GM04504 (cell line): Measurements from ENCODE around the gene KIF6.
"Not testable (repeated sequence)": the region's sequence is repeated elsewhere in the genome, so short reads cannot be mapped to it uniquely, and the experiment has no call there.

Experiments
- DNase-seq: peaks from one replicate; pipeline ENCODE4 v3.0.0-alpha.2; 2012; ENCODE audit warnings: low read depth

KIF6 gene

GRCh38 chr6:39724787-39725631 lies at the start of gene KIF6:
TSS of gene KIF6 (minus strand) at chr6:39725408. CDS start at chr6:39725310, 98 bp downstream.
- peak; percentile 72 for DNase-seq

- no peak for DNase-seq
Observed at GRCh38 chr6:39773782-39774181, 48.6 kb upstream of the KIF6 start.

GRCh38 chr6:39772559-39773273 lies 47.5 kb upstream of the KIF6 start:
- DNase-seq = peak; percentile 58

- no peak for DNase-seq
Observed at GRCh38 chr6:39770446-39770845, 45.2 kb upstream of the KIF6 start.

GRCh38 chr6:39769012-39769411 lies 43.8 kb upstream of the KIF6 start:
- DNase-seq = no peak

- DNase-seq = no peak
Observed at GRCh38 chr6:39765508-39766065, 40.4 kb upstream of the KIF6 start.

- no peak for DNase-seq
Observed at GRCh38 chr6:39760226-39760952, 35.2 kb upstream of the KIF6 start.

GRCh38 chr6:39758905-39759605 lies 33.8 kb upstream of the KIF6 start:
- DNase-seq = no peak

GRCh38 chr6:39756582-39756981 lies 31.4 kb upstream of the KIF6 start:
- DNase-seq = no peak

GRCh38 chr6:39755231-39755630 lies 30.0 kb upstream of the KIF6 start:
- DNase-seq = no peak

GRCh38 chr6:39754514-39755115 lies 29.4 kb upstream of the KIF6 start:
- DNase-seq = no peak

GRCh38 chr6:39753725-39754045 lies 28.5 kb upstream of the KIF6 start:
- peak; percentile 6 for DNase-seq

GRCh38 chr6:39752835-39753724 lies 27.9 kb upstream of the KIF6 start:
- no peak for DNase-seq

GRCh38 chr6:39746795-39747194 lies 21.6 kb upstream of the KIF6 start:
- no peak for DNase-seq

GRCh38 chr6:39733704-39734103 lies 8.5 kb upstream of the KIF6 start:
- DNase-seq = no peak

- DNase-seq = no peak
Observed at GRCh38 chr6:39731565-39731964, 6.4 kb upstream of the KIF6 start.

- DNase-seq = no peak
Observed at GRCh38 chr6:39729945-39730344, 4.7 kb upstream of the KIF6 start.

- no peak for DNase-seq
Observed at GRCh38 chr6:39725632-39725997, 407 bp upstream of the KIF6 start.

- not testable (repeated sequence) for DNase-seq
Observed at GRCh38 chr6:39723350-39723749, 1.9 kb downstream of the KIF6 start.

- no peak for DNase-seq
Observed at GRCh38 chr6:39714802-39715201, 10.4 kb downstream of the KIF6 start.
